HepG2 (cell line): Measurements from ENCODE around the gene HCN4. TPM values are rescaled to one million over a fixed set of nuclear protein-coding genes. Genes with fewer than 3 reads are reported as not detected.

Experiments used
- FOSL2 ChIP-seq: sonication (generic); formaldehyde crosslinking; IDR thresholded peaks from 2 replicates; pipeline ENCODE4 v1.4.0; 2020; ENCODE audit warnings: missing genetic modification reagents
- GFI1 ChIP-seq: sonication (generic); formaldehyde crosslinking; IDR thresholded peaks from 2 replicates; pipeline ENCODE4 v1.5.0; 2020; ENCODE audit warnings: missing genetic modification reagents, mild to moderate bottlenecking, borderline replicate concordance
- MATR3 ChIP-seq: sonication (generic); formaldehyde crosslinking; IDR thresholded peaks from 2 replicates; pipeline ENCODE4 v1.4.0; 2020; ENCODE audit warnings: missing genetic modification reagents
- ZBTB40 ChIP-seq, 2 experiments: fragments of 450-650 bp in 1 of 2; sonication (generic) in 1 of 2; formaldehyde crosslinking in 1 of 2; IDR thresholded peaks; 2 replicates each; pipeline versions ENCODE4 v1.6.1 to v1.8.0; 2016 to 2022; ENCODE audit warnings: antibody characterized with exemption in 1 of 2, mild to moderate bottlenecking in 1 of 2, missing genetic modification reagents in 1 of 2
- ZHX2 ChIP-seq, 2 experiments: sonication (generic) in 1 of 2; formaldehyde crosslinking in 1 of 2; IDR thresholded peaks; 2 replicates each; pipeline versions ENCODE4 v1.6.1 to v1.9.0; 2014 to 2022; ENCODE audit warnings: antibody characterized with exemption in 1 of 2, borderline replicate concordance in 1 of 2, inconsistent platforms in 1 of 2, low read depth in 1 of 2, missing genetic modification reagents in 1 of 2
- ZNF362 ChIP-seq: sonication (generic); formaldehyde crosslinking; IDR thresholded peaks from 2 replicates; pipeline ENCODE4 v1.4.0; 2020; ENCODE audit warnings: missing genetic modification reagents, mild to moderate bottlenecking, borderline replicate concordance
- ZNF431 ChIP-seq: sonication (generic); formaldehyde crosslinking; IDR thresholded peaks from 2 replicates; pipeline ENCODE4 v1.9.0; 2022; ENCODE audit warnings: missing genetic modification reagents, low read depth, mild to moderate bottlenecking, borderline replicate concordance
- ZNF598 ChIP-seq: sonication (generic); formaldehyde crosslinking; IDR thresholded peaks from 2 replicates; pipeline ENCODE4 v1.5.1; 2020; ENCODE audit warnings: mild to moderate bottlenecking, missing genetic modification reagents, borderline replicate concordance
- polyA plus RNA-seq, 8 experiments: library from polyadenylated mRNA; depleted of rRNA in 3 of 8; stranded (reverse) in 7 of 8; unstranded in 1 of 8; fragments of >200 nt; fragmentation: Illumina TruSeq in 4 of 8; extraction: Trizol in 4 of 8; gene quantifications; 2 replicates each; pipeline versions ENCODE4 v1.2.1 to v1.2.3, GENCODE V29; 2011 to 2016; ENCODE audit warnings: low read depth in 4 of 8, missing spikeins in 1 of 8, mixed read lengths in 1 of 8; ENCODE audit not compliant: insufficient read depth in 1 of 8
- total RNA-seq, 5 experiments: library from RNA; depleted of rRNA; stranded (reverse); fragments of >200 nt; fragmentation: Illumina TruSeq; extraction: Trizol; gene quantifications; 2 replicates each; pipeline ENCODE4 v1.2.3, GENCODE V29; 2016; ENCODE audit warnings: low read depth in 1 of 5
- TF ChIP-seq, protein P1 (sequence below): IDR thresholded peaks from 2 replicates; pipeline ENCODE4 v1.6.1; 2012; ENCODE audit warnings: low read depth, low read length, improper control_type of control experiment

The HCN4 gene
- total and polyA plus RNA-seq, 2 of the 13 experiments (the other 11 are each of a cell fraction or from before 2014, with no cell fraction given): not detected

DNA sequence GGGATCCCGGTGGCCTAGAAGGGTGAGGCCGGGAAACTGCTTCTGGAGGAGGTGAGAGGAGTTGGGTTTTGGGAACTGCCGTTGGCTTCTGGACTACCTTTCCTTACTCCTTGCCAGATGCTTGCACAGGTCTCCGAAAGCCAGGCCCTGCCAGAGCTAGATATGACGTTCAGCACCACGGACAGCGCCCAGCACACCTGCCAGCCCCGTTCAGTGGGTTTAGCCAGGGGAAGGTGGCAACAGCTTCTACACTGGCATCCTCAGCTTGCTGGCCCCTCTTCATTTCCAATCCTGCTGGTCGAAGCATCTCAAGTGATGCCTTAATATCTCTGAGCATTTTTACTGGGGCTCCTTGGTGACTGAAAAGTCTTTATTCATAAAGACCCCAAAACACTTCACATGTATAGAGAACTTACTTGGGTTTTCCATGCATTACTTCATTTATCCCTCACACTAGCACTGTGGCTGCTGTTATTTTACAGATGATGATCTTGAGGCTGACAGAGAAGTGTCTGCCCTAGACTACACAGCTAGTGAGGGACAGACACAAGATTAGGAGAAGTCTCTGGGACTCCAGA lies 21.9 kb downstream of the HCN4 start (continued):
- TF ChIP-seq, protein P1, sequence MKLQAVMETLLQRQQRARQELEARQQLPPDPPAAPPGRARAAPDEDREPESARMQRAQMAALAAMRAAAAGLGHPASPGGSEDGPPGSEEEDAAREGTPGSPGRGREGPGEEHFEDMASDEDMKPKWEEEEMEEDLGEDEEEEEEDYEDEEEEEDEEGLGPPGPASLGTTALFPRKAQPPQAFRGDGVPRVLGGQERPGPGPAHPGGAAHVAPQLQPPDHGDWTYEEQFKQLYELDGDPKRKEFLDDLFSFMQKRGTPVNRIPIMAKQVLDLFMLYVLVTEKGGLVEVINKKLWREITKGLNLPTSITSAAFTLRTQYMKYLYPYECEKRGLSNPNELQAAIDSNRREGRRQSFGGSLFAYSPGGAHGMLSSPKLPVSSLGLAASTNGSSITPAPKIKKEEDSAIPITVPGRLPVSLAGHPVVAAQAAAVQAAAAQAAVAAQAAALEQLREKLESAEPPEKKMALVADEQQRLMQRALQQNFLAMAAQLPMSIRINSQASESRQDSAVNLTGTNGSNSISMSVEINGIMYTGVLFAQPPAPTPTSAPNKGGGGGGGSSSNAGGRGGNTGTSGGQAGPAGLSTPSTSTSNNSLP: no peak
- TF ChIP-seq FOSL2 (CRISPR knock-in tag) (no peak), MATR3 (no peak), ZHX2 (IDR thresholded peaks at IDR 0.05; ENCODE audit: low read depth) (no peak), ZHX2 (CRISPR knock-in tag; IDR thresholded peaks at IDR 0.05; ENCODE audit: borderline replicate concordance) (0 out of 2 replicates have a peak, but pooled peaks have one; percentile 64), GFI1 (CRISPR knock-in tag) (no peak), ZNF431 (CRISPR knock-in tag) (no peak), ZNF362 (CRISPR knock-in tag) (no peak), ZBTB40 (IDR thresholded peaks at IDR 0.05) (no peak), ZBTB40 (CRISPR knock-in tag; IDR thresholded peaks at IDR 0.05) (0 out of 2 replicates have a peak, but pooled peaks have one; percentile 50), ZNF598 (CRISPR knock-in tag) (no peak)
